CD4-positive, alpha-beta T cell treated with Interleukin-6 at 100 ng/mL for 8 hours (primary cell): Measurements from ENCODE around the gene GALNT10.

Experiments used
- DNase-seq: peaks from one replicate; pipeline ENCODE4 v3.0.0-alpha.2; 2020; ENCODE audit warnings: mixed read lengths, low spot score

Gene GALNT10

GRCh38 chr5:154384480-154385235 lies 194.1 kb downstream of the GALNT10 start:
- DNase-seq, result peak; percentile 7

GRCh38 chr5:154385236-154385512 lies 194.6 kb downstream of the GALNT10 start:
- no peak for DNase-seq

- DNase-seq, result no peak
Measured at GRCh38 chr5:154386952-154387629, 196.6 kb downstream of the GALNT10 start.

DNA sequence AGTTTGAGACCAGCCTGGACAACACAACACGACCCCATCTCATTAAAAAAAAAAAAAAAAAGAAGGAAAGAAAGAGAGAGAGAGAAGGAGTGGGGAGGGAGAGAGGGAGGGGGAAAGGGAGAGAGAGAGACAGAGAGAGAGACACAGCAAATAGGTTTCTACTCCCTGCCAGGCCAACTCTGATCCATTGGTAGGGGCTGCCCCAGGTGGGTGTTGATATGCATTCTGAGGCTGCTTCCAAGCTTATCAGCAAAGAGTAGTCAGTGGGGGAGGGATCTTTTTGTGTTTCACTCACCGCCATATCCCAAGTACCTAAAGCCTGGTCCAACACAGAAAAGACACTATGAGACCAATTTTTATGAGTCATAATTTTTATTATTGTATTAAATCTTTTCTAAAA lies 198.3 kb downstream of the GALNT10 start:
- DNase-seq, result no peak

DNA sequence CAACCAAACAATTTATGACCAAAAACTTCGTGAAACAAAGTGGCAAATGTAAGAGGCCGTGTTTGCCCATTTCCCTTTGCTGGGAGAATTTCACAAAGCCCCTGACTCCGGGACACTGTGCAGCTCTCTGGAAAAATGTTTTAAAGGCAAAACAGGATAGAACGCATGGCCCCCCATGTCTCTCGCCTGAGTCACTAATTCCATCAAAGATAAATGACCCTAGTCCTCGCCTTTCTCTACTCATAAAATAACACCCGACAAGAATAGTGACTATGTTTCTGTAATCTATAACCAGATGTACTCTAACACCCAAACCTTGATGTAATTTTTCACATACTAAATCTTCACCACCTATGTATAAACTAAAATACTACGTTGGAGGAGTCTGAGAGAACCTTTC lies 199.6 kb downstream of the GALNT10 start:
- no peak for DNase-seq

GRCh38 chr5:154390746-154391359 lies 200.3 kb downstream of the GALNT10 start:
- no peak for DNase-seq

- DNase-seq, result no peak
Measured at GRCh38 chr5:154391788-154392187, 201.3 kb downstream of the GALNT10 start.

- no peak for DNase-seq
Measured at GRCh38 chr5:154393850-154394249, 203.3 kb downstream of the GALNT10 start.

DNA sequence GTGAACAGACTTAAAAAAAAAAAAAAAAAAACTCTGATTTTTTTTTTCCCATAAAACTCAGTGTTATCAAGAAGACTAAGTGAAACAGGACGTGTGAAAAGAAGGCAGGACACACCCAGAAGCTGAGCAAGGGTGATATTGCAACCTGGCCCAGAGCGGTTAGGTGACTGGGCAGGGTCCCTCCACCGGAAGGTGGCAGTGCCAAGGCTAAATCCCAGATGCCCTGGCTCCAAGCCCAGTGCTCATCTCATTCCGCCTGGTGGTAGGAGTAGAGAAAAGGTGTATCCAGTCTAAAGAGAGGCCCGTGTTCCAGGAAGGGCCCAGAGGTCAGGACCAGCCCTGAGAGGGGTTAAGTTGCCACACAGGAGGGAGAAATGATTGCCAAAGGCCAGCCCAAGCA lies 203.8 kb downstream of the GALNT10 start:
- no peak for DNase-seq

GRCh38 chr5:154395407-154396106 lies 205.0 kb downstream of the GALNT10 start:
- DNase-seq, result no peak

DNA sequence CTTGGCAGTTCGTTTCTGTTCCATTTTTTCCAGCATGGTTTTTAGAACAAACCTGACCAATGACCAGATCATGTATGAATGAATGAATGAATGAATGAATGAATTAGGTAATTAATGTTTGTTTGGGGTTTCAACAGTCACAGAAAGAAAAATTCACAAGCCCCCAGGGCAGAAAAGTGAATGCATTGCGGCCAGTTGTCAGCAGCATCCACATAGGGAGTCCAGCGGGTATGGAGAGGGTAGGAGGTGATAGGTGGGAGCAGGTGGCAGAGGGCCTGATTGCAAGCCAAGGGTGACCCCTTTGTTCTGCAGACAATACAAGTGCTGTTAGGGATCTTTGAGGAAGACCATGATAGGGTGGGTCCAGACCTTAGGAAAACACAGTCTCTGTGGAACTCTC lies 205.6 kb downstream of the GALNT10 start:
- DNase-seq, result no peak

GRCh38 chr5:154397652-154398406 lies 207.3 kb downstream of the GALNT10 start:
- DNase-seq, result no peak

GRCh38 chr5:154400678-154401077 lies 210.1 kb downstream of the GALNT10 start:
- no peak for DNase-seq

DNA sequence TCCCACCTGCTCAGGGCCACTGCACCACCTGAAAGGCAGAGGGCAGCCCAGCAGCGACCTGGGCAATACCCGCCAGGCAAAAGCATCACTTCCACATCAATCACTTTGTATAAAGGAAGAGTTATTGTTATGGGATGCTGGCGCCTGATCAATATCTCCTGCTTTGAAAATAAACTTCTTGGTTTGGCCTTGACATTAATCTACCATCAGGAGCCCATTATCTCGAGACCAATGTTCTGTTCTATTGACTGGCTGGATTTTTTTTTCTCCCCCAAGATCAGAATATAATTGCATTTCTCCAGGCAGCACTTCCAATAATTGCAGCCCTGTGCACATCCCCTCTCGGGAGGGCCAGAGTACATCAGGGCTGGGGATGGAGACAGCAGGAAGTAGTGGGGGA lies 210.8 kb downstream of the GALNT10 start:
- DNase-seq, result no peak

- DNase-seq, result no peak
Measured at GRCh38 chr5:154401931-154402330, 211.4 kb downstream of the GALNT10 start.

DNA sequence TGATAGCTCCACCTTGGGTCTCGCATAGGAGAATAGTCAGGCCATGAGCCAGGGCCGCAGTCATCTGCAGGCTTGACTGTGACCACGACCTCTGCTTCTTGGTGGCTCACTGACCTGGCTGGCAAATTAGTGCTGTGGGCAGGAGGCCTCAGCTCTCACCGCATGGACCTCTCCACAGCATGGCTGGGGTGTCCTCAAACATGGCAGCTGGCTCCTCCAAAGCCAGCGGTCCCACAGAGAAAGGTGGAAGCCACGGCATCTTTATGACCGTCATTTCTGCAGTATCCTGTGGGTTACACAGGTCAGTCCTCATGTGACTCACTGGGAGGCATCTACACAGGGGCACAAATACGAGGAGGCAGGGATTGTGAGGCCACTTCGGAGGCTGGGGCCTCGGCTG lies 212.1 kb downstream of the GALNT10 start:
- no peak for DNase-seq

DNA sequence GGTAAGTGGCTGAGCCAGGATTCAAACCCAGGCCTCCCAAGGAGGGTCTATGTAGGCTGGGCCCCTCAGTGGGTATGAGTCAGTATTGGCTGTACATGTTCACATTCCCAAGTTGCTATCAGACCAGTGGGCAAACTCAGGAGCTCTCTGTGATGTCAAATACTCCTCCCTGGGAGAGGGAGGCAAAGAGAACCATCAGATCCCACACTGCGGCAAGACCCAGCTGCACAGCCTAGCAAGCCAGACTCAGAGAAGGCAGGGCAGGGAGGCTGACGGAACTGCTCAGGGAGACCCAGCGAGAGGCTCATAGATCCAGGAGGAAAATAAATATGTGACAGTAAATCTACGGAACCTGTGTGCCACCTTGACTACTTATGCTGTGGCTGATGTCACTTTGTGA lies 212.7 kb downstream of the GALNT10 start:
- no peak for DNase-seq

GRCh38 chr5:154403776-154404387 lies 213.3 kb downstream of the GALNT10 start:
- no peak for DNase-seq

- DNase-seq, result peak; percentile 59
Measured at GRCh38 chr5:154405078-154405792, 214.7 kb downstream of the GALNT10 start.

GRCh38 chr5:154406231-154406630 lies 215.7 kb downstream of the GALNT10 start:
- DNase-seq, result no peak

GRCh38 chr5:154406826-154407225 lies 216.3 kb downstream of the GALNT10 start:
- no peak for DNase-seq
